Measurements from ENCODE around the gene SLC44A2.

Gene SLC44A2

GRCh38 chr19:10625003-10625761 is at the start of gene SLC44A2:
Gene SLC44A2 (plus strand): TSS chr19:10625553. CDS start chr19:10625634, 81 bp downstream.
- no peak for DNase-seq

DNA sequence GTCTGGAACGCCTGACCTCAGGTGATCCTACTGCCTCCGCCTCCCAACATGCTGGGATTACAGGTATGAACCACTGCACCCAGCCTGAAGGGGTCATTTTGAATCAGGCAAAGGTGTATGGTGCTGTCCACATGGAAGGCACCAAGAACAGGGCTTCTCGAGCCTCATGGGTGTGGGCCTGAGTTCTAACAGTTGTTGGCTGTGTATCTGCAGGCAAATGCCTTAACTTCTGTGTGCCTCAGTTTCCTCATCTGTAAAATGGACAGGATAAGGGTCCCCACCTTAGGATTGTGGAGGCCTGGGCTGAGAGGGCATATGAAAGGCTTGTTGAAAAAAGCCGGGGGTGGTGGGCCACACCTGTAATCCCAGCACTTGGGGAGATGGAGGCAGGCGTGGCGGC is 47.4 kb upstream of the SLC44A2 start:
- no peak for DNase-seq

DNA sequence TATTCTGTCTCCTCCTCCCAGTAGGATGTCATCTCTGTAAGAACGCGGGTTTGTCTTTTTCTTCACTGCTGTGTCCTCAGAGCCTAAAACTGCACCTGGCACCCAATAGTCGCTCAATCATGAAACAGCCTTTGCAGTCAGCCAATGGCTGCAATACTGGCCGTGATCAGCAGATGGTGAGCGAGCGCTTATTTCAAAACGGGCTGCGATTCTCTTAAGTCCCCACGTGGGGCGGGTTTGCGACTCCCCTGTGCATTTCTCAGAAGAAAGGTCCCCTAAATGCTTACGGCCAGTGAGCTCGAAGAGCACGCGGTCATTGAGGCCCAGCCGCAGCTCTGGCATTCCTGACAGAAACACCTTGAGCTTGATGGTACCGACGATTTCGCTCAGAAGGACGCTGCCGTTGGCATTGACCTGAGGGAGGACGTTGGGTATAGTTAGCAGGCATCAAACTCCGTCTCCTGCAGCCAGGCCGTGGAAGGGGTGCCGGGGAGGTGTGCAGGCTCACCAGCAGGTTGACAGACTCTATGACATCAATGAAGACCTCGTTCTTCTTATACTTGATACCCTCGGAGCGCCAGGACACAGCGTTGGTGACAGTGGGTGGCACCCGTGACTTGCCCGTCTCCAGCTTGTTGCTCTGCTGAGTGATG is 44.2 kb upstream of the SLC44A2 start:
- peak; percentile 89 to 93 for DNase-seq

DNA sequence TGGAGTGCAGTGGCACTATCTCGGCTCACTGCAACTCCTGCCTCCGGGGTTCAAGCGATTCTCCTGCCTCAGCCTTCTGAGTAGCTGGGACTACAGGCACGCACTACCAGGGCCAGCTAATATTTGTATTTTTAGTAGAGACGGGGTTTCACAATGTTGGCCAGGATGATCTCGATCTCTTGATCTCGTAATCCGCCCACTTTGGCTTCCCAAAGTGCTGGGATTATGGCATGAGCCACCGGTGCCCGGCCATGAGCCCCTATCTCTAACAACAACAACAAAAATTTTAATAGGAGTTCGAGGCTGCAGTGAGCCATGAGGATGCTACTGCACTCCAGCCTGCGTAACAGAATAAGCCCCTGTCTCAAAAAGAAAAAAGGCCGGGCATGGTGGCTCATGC is 43.3 kb upstream of the SLC44A2 start:
- DNase-seq: no peak

- no peak for DNase-seq
Observed at GRCh38 chr19:10583036-10583776, 42.1 kb upstream of the SLC44A2 start.

DNA sequence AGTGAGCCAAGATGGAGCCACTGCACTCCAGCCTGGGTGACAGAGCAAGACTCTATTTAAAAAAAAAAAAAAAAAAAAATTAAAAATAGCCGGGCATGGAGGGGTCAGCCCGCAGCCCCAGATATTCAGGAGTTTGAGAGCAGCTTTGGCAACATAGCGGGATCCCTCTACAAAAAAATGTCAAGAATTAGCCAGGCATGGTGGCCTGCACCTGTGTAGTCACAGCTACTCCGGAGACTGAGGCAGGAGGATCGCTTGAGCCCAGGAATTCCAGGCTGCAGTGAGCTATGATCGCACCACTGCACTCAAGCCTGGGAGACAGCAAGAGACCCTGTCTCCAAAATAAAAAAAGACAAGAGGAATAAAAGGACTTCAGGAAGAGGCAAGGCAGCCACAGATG is 39.0 kb upstream of the SLC44A2 start:
- DNase-seq: no peak

DNA sequence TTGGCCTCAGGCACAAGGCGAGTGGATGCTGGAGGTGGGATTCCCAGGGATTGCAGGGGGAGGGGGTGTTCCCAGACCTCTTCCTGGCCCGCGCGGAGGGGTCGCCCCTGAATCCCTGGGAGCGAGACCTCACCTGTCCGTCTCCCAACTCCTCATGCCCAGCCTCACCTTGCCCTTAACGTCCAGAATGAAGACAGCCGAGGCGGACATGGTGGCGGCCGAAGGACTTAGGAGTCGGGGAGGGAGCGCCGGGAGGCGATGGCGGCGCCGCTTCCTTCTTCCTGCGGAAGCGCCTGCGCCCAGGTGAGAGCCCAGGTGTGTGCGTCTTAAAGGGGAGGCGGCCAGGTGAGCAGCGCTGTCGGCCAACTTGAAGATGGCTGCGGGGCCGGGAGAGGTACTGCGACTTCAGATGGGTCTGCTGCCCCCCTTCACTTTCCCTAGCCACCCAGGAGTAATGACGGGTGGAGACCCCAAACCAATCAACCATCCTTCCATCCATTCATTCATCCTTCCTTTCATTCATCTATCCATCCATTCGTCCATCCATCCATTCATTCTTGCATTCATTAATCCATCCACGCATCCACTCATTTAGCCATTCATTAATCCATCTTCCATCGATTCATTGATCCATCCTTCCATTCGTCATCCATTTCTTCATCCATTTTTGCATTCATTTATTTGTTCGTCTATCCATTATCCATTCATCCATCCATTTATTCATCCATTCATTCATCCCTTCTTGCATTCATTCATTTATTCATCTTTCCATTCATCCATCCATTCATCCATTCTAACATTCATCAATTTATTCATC is 38.1 kb upstream of the SLC44A2 start, which contains the start of gene AP1M2:
TSS of gene AP1M2 (minus strand) at position 291 of the 817 bp plus-strand sequence. CDS start at position 210, 81 bp downstream.
- no peak for DNase-seq

GRCh38 chr19:10587839-10588150 is 37.6 kb upstream of the SLC44A2 start:
- DNase-seq: no peak

DNA sequence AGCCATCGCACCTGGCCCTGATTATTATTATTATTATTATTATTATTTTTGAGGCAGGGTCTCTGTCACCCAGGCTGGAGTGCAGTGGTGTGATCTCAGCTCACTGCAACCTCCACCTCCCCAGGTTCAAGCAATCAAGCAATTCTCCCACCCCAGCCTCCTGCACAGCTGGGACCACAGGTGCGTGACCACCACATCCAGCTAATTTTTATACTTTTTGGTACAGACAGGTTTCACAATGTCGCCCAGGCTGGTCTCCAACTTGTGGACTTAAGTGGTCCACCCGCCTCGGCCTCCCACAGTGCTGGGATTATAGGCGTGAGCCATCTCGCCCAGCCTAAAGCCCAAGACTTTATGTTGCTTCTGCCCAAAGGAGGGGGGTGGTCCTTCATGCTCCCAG is 32.2 kb upstream of the SLC44A2 start:
- DNase-seq: no peak

GRCh38 chr19:10593820-10594637 is 31.3 kb upstream of the SLC44A2 start:
- no peak for DNase-seq

DNA sequence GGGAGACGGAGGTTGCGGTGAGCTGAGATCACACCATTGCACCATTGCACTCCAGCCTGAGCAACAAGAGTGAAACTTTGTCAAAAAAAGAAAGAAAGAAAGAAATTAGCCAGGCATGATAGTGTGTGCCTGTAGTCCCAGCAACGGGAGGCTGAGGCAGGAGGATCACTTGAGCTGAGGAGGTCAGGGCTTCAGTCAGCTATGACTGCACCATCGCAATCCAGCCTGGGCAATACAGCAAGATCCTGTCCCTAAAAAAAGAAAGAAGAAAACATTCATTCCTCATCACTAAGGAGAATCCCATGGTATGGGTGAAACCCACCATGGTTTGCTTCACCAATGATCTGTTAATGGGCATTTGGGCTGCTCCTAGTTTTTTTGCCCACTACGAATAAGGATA is 25.2 kb upstream of the SLC44A2 start:
- DNase-seq: no peak

DNA sequence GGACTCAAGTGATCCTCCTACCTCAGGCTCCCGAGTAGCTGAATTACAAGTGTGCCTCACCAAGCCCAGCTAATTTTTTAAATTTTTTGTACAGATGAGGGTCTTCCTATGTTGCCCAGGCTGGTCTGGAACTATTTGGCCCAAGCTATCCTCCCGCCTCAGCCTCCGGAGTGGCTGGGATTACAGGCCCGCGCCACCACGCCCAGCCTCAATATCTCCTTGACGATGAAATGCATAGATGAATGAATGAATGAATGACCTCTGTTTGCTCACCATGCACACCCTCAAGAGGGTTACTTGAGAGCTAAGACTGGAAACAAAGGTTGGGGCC is 23.4 kb upstream of the SLC44A2 start:
- DNase-seq: no peak

GRCh38 chr19:10602330-10603083 is 22.8 kb upstream of the SLC44A2 start:
- DNase-seq: peak; percentile 86 to 87

DNA sequence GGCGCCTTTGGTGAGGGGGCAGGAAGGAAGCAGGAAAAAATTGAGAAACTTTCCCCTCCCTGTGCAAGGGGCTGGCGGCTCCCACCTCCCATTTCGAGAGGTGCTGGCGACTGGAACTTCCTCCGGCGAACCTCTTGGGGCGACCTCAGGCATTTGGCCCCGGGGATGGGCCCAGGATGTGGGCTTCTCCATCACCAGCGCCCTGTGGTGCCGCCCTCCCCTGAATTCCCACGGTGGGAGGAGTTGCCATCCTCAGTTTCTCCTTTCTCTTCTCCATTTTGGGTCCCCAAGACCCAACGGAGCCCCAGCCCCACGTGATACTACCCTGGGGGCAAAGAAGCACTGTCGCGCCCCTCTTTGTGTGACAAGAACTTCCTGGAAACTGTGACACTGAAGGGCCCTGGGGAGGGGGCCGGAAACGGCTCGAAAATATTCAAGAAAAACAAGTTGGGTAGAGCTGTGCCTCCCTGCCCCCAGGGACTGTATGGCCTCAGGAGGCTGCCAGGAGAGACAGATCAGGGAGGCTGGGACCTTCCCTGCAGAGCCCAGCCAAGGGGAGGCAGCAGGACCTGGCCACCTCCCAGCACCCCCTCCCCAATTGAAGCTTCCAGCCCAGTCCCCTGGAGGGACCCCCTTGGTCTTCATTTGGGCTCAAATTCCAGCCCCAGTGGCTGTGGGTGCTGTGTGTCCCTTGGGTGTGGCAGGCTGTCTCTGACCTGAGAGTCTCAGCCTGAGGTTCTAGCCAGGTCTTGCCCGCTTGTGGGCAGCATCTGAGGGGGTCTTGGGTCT is 22.1 kb upstream of the SLC44A2 start:
- peak; percentile 69 to 72 for DNase-seq

- peak; percentile 20 for DNase-seq
Observed at GRCh38 chr19:10603873-10604459, 21.4 kb upstream of the SLC44A2 start.

GRCh38 chr19:10604460-10604980 is 20.8 kb upstream of the SLC44A2 start:
- no peak for DNase-seq

DNA sequence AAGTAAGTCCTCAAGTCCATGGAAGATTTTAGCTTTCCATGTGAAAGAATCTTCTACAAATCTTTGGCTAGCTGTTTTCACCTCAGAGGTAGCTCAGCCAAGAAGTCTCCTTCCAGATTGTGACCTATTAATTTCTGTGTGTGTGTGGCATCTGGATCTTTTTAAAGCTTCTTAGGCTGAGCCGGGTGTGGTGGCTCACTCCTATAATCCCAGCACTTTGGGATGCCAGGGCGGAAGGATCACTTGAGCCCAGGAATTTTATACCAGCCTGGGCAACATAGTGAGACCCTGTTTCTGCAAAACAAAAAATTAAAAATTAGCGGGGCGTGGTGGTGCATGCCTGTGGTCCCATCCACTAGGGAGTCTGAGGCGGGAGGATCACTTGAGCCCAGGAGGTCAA is 13.4 kb upstream of the SLC44A2 start:
- no peak for DNase-seq

DNA sequence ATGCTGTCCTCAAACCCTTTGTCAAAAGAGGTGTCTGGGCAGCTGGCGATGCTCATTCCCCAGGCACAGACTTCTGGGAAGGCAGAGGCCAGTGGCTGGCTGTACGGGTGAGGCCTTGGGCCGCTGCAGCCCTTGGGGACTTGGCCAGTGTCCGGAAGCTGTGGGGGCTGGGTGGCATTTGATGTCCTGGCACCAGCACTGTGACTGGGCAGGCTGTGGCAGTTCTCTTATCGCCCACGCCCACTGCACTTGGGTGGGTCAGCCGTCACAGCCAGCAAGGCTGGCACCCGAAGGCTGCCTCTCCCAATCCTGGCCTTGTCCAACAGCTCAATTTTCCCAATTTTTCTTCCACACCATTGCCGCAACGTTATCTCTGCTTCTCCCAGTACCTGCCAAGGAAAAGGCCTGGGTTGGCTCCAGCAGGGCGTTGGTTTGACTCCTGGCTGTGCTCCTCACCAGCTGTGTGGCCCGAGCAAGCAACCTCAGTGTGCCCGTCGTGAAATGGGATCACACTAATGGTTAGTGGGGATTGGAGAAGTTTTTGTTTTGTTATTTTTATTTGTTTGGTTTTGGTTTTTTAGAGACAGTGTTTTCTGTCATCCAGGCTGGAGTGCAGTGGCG is 12.7 kb upstream of the SLC44A2 start:
- DNase-seq: no peak

- no peak for DNase-seq
Observed at GRCh38 chr19:10615429-10616023, 9.8 kb upstream of the SLC44A2 start.

All from activated CD4-positive, alpha-beta T cell treated with anti-CD3 and anti-CD28 coated beads, Interleukin-2, amount 50 U/mL, for 4 hours (primary cell).